SH-SY5Y (cell line): Measurements from ENCODE around the gene IL31RA.

Experiments
- GATA2 ChIP-seq: IDR thresholded peaks from 2 replicates; pipeline ENCODE4 v1.6.1; 2011; ENCODE audit warnings: mild to moderate bottlenecking, low read depth, low read length
- GATA3 ChIP-seq: IDR thresholded peaks from 2 replicates; pipeline ENCODE4 v1.6.1; 2011; ENCODE audit warnings: low read depth, mild to moderate bottlenecking, low read length, moderate library complexity

- TF ChIP-seq GATA3 = no peak
- TF ChIP-seq GATA2 = no peak
Observed at GRCh38 chr5:55857247-55857640, 6.1 kb downstream of the IL31RA start.
